ENCODE results near the gene NOBOX. TPM values are rescaled to one million over a fixed set of nuclear protein-coding genes. Genes with fewer than 3 reads are reported as not detected.
"Not testable (repeated sequence)": the region's sequence is repeated elsewhere in the genome, so short reads cannot be mapped to it uniquely, and the experiment has no call there.

Gene NOBOX
- total and polyA plus RNA-seq, 3 experiments from 2014 or later: not detected

DNA sequence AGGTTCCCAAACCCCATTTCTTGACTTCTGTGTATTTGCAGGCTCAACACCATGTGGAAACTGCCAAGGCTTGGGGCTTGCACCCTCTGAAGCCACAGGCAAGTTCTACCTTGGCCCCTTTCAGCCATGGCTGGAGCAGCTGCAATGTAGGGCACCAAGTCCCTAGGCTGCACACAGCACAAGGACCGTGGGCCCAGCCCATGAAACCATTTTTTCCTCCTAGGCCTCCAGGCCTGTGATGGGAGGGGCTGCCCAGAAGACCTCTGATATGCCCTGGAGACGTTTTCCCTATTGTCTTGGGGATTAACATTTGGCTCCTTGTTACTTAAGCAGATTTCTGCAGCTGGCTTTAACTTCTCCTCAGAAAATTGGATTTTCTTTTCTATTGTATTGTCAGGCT, 24.0 kb upstream of the NOBOX start:
- H3K36me3 Mint-ChIP-seq; H3K4me1 ChIP-seq (ENCODE audit: insufficient read depth, low read length); CTCF ChIA-PET; DNase-seq; H3K4me3 ChIP-seq (ENCODE audit: low read length); H3K4me1 Mint-ChIP-seq; H3K27me3 ChIP-seq (ENCODE audit: insufficient read depth, low read length, poor library complexity, severe bottlenecking); H3K27ac ChIP-seq (ENCODE audit: low read depth, low read length); H3K4me3 Mint-ChIP-seq; H3K27ac Mint-ChIP-seq; H3K9me3 ChIP-seq (ENCODE audit: low read length); POLR2A ChIA-PET; H3K27me3 Mint-ChIP-seq; H3K36me3 ChIP-seq (ENCODE audit: insufficient read depth, low read length): not testable (repeated sequence)
- peaks cover 0 to 18% (median 9%) of the 10 kb centered on the region in 5 donors for H3K9me3 Mint-ChIP-seq

DNA sequence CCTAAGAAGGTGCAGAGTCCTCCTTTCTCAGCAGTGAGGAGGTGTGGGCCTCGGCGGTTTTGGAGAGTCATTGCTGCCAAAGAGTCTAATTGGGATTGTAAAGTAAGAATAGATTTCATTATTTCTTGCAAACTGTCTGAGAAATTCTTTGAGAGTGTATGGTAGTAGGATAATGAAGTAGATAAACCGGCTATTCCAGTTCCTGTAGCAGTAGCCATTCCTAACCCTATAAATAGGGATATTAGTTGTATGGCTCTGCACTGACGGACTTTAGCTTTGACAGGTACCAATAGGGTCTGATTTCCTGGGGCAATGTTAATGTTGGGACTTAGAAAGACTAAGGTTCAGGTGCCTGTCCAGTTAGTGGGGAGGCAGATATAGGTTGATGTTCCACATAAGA, 15.4 kb upstream of the NOBOX start:
- H3K9me3 Mint-ChIP-seq; H3K4me1 ChIP-seq (ENCODE audit: insufficient read depth, low read length); POLR2A ChIA-PET; H3K27me3 ChIP-seq (ENCODE audit: insufficient read depth, low read length, poor library complexity, severe bottlenecking); H3K4me3 ChIP-seq (ENCODE audit: low read length); H3K36me3 Mint-ChIP-seq; H3K4me3 Mint-ChIP-seq; DNase-seq; H3K27ac Mint-ChIP-seq; H3K9me3 ChIP-seq (ENCODE audit: low read length); H3K27ac ChIP-seq (ENCODE audit: low read depth, low read length); CTCF ChIA-PET; H3K36me3 ChIP-seq (ENCODE audit: insufficient read depth, low read length); H3K4me1 Mint-ChIP-seq: not testable (repeated sequence)
- H3K27me3 Mint-ChIP-seq: peaks cover 3 to 30% of the 10 kb centered on the region in 2 donors

DNA sequence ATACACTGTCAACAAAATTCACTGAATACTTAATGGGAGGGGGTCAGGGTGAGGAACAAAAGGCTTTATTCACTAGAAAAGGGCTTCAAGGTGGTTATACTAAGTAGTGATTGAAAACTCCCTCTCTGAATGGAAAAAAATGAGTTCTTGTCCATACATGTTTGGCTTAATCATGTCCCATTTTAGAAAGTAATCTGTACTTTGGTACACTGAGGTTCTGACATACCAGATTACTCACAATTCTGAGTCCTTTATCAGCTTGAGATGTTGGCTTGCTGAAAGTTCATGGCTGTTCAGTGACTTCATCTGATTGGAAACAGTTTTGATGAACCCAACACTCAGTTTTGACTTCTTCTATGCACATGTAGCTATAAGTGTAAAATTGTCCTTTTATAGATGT, 12.8 kb upstream of the NOBOX start:
- POLR2A ChIA-PET: no interaction called here
- H3K27me3 Mint-ChIP-seq: peaks cover 3 to 18% of the 10 kb centered on the region in 2 donors
- no peak overlapping the region for H3K27ac ChIP-seq (ENCODE audit: low read depth, low read length)

DNA sequence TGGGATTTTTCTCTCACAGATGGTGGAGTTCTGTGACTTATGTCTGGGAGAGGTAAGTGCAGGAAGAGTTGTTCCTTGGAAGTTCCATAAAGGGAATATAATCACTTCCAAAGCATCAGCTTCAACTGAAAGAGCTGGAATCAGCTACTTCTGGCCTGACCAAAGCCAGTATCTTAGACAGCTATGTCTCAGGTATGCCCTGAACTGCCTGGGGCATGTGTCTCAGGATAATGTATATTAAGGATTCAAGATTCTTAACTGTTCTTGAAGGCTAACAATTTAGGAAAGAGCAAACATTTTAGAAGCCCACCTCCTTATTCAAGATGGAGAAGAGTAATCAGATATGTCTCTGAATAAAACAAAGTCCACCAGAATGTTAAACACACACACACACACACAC, 12.4 kb upstream of the NOBOX start:
- Histone ChIP-seq H3K9me3 (ENCODE audit: low read length) (no peaks in the 10 kb centered on the region), H3K27me3 (ENCODE audit: insufficient read depth, low read length, poor library complexity, severe bottlenecking) (no peaks in the 10 kb centered on the region), H3K4me1 (ENCODE audit: insufficient read depth, low read length) (no peaks in the 10 kb centered on the region), H3K4me3 (ENCODE audit: low read length) (no peak overlapping the region), H3K27ac (ENCODE audit: low read depth, low read length) (no peak overlapping the region), H3K36me3 (ENCODE audit: insufficient read depth, low read length) (no peaks in the 10 kb centered on the region)
- Mint-ChIP-seq H3K27ac (no peak overlapping the region), H3K27me3 (peaks cover 3 to 20% of the 10 kb centered on the region in 2 donors), H3K36me3 (no peaks in the 10 kb centered on the region), H3K4me1 (no peaks in the 10 kb centered on the region), H3K4me3 (no peak overlapping the region), H3K9me3 (peaks cover 0 to 7% (median 1%) of the 10 kb centered on the region in 5 donors)
- ChIA-PET CTCF (no interaction called here), POLR2A (no interaction called here)
- DNase-seq: no peak

More for the DNA sequence above, 12.8 kb upstream of the NOBOX start:
- Mint-ChIP-seq H3K27ac (no peak overlapping the region), H3K4me3 (no peak overlapping the region), H3K9me3 (peaks cover 0 to 7% (median 1%) of the 10 kb centered on the region in 5 donors), H3K36me3 (no peaks in the 10 kb centered on the region), H3K4me1 (no peaks in the 10 kb centered on the region)
- CTCF ChIA-PET: no interaction called here
- no peaks in the 10 kb centered on the region for H3K9me3 ChIP-seq (ENCODE audit: low read length)
- no peak overlapping the region for H3K4me3 ChIP-seq (ENCODE audit: low read length)
- H3K36me3 ChIP-seq (ENCODE audit: insufficient read depth, low read length): no peaks in the 10 kb centered on the region
- no peaks in the 10 kb centered on the region for H3K27me3 ChIP-seq (ENCODE audit: insufficient read depth, low read length, poor library complexity, severe bottlenecking)
- no peaks in the 10 kb centered on the region for H3K4me1 ChIP-seq (ENCODE audit: insufficient read depth, low read length)
- DNase-seq: no peak

DNA sequence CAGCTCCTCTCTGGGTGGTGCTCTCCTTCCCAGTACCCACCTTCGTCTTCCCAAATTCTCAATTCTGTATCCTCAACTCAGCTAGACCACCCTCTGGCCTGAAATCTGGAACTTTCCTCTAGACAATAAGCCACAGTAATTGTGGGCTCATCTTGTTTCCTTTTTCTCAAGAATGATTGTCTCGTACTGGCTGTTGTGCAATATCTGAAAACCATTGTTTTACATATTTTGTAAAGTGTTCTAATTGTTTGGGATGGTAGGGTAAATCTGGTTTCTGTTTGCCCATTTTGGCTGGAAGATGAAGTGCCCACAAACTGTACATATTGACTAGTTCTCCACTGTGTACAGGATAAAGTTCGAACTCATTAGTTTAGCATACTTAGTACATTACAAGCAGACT, 11.3 kb upstream of the NOBOX start:
- Mint-ChIP-seq H3K27me3 (peaks cover 3 to 29% of the 10 kb centered on the region in 2 donors), H3K36me3 (no peaks in the 10 kb centered on the region), H3K4me1 (no peaks in the 10 kb centered on the region), H3K4me3 (no peak overlapping the region), H3K27ac (no peak overlapping the region), H3K9me3 (peaks cover 0 to 7% (median under 1%) of the 10 kb centered on the region in 5 donors)
- Histone ChIP-seq H3K27ac (ENCODE audit: low read depth, low read length) (no peak overlapping the region), H3K9me3 (ENCODE audit: low read length) (no peaks in the 10 kb centered on the region), H3K4me1 (ENCODE audit: insufficient read depth, low read length) (no peaks in the 10 kb centered on the region), H3K36me3 (ENCODE audit: insufficient read depth, low read length) (no peaks in the 10 kb centered on the region), H3K27me3 (ENCODE audit: insufficient read depth, low read length, poor library complexity, severe bottlenecking) (no peaks in the 10 kb centered on the region), H3K4me3 (ENCODE audit: low read length) (no peak overlapping the region)
- POLR2A ChIA-PET: no interaction called here
- CTCF ChIA-PET: no interaction called here
- DNase-seq: no peak

DNA sequence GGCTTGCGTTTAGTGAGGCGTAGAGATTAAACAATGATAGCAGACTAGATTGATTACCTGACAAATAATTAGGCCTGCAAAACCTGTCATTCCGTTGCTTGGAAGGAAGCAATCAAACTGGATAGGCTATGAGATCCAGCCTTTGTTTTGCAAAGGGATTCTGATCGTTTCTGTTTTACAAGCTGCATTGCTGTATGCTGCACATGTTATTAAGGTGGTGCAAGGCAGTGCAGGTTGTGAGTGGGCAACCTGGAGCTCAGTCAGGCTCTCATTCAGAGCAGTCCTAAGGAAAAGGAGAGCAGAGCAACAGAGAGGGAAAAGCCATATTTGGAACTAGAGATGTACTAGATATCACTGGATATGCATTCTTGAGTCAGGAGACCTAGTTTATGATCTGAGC, 6.9 kb upstream of the NOBOX start:
- Mint-ChIP-seq H3K27me3 (peaks cover 3 to 41% of the 10 kb centered on the region in 2 donors), H3K36me3 (no peaks in the 10 kb centered on the region), H3K9me3 (no peaks in the 10 kb centered on the region), H3K4me3 (no peak overlapping the region), H3K4me1 (no peaks in the 10 kb centered on the region), H3K27ac (peak overlapping the region in 2 of 8 donors; percentile 2 to 38)
- Histone ChIP-seq H3K36me3 (ENCODE audit: insufficient read depth, low read length) (no peaks in the 10 kb centered on the region), H3K4me1 (ENCODE audit: insufficient read depth, low read length) (no peaks in the 10 kb centered on the region), H3K27me3 (ENCODE audit: insufficient read depth, low read length, poor library complexity, severe bottlenecking) (no peaks in the 10 kb centered on the region), H3K27ac (ENCODE audit: low read depth, low read length) (no peak overlapping the region), H3K4me3 (ENCODE audit: low read length) (no peak overlapping the region), H3K9me3 (ENCODE audit: low read length) (no peaks in the 10 kb centered on the region)
- ChIA-PET CTCF (interaction anchor here (0.8 to 1.5 kb wide), 2 partner anchors 9 to 14 kb away, joined by 3 read pairs; no protein-coding TSS in a partner anchor), POLR2A (no interaction called here)
- no peak for DNase-seq

DNA sequence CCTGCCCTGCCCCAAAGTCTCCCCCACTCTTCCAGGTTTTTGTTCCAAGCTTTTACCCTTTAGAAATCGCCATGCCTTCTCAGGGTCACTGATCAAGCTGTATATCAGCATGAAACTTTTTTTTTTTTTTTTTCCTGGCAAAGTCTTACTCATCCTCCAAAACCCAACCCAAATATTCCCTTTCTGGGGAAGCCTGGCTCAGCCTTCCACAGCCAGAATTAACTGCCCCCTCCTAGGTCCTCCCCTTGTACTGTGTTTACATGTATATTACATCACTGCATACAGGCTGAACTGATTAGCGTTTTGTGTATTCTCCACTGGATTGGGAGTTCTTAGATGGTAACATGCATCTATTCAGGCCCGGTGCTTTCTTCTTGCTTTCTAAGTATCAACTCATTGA, 4.6 kb upstream of the NOBOX start:
- H3K27me3 Mint-ChIP-seq: peaks cover 4 to 37% of the 10 kb centered on the region in 2 donors
- no peak overlapping the region for H3K4me3 Mint-ChIP-seq
- no peaks in the 10 kb centered on the region for H3K36me3 ChIP-seq (ENCODE audit: insufficient read depth, low read length)
- CTCF ChIA-PET: no interaction called here
- H3K4me1 ChIP-seq (ENCODE audit: insufficient read depth, low read length): no peaks in the 10 kb centered on the region
- H3K27ac Mint-ChIP-seq: no peak overlapping the region
- no peak for DNase-seq
- no peak overlapping the region for H3K4me3 ChIP-seq (ENCODE audit: low read length)
- H3K27ac ChIP-seq (ENCODE audit: low read depth, low read length): no peak overlapping the region
- no peaks in the 10 kb centered on the region for H3K9me3 Mint-ChIP-seq
- POLR2A ChIA-PET: no interaction called here
- H3K36me3 Mint-ChIP-seq: no peaks in the 10 kb centered on the region
- H3K27me3 ChIP-seq (ENCODE audit: insufficient read depth, low read length, poor library complexity, severe bottlenecking): no peaks in the 10 kb centered on the region
- no peaks in the 10 kb centered on the region for H3K9me3 ChIP-seq (ENCODE audit: low read length)
- H3K4me1 Mint-ChIP-seq: no peaks in the 10 kb centered on the region

- Mint-ChIP-seq H3K36me3 (no peaks in the 10 kb centered on the region), H3K4me3 (no peak overlapping the region), H3K4me1 (no peaks in the 10 kb centered on the region), H3K9me3 (no peaks in the 10 kb centered on the region), H3K27me3 (peaks cover 5 to 41% of the 10 kb centered on the region in 2 donors), H3K27ac (no peak overlapping the region)
- ChIA-PET CTCF (no interaction called here), POLR2A (no interaction called here)
- H3K4me3 ChIP-seq (ENCODE audit: low read length): no peak overlapping the region
- no peaks in the 10 kb centered on the region for H3K9me3 ChIP-seq (ENCODE audit: low read length)
- H3K27ac ChIP-seq (ENCODE audit: low read depth, low read length): no peak overlapping the region
- no peak for DNase-seq
- no peaks in the 10 kb centered on the region for H3K36me3 ChIP-seq (ENCODE audit: insufficient read depth, low read length)
- H3K4me1 ChIP-seq (ENCODE audit: insufficient read depth, low read length): no peaks in the 10 kb centered on the region
- H3K27me3 ChIP-seq (ENCODE audit: insufficient read depth, low read length, poor library complexity, severe bottlenecking): no peaks in the 10 kb centered on the region
These were observed 3.9 kb upstream of the NOBOX start for GRCh38 chr7:144407266-144407931.

All from CD8-positive, alpha-beta memory T cell (primary cell).